Gastroesophageal sphincter (tissue), 3 donors: ENCODE results near the gene NOD2.

Source experiments
- POLR2A ChIP-seq, 2 donors: fragments of 450-650 bp; IDR thresholded peaks; one replicate each; pipeline ENCODE4 v1.6.1; 2017; ENCODE audit warnings: antibody characterized with exemption in 2 of 2, mild to moderate bottlenecking in 2 of 2, moderate library complexity in 1 of 2
- POLR2AphosphoS5 ChIP-seq: sonication (generic); formaldehyde crosslinking; IDR thresholded peaks from one replicate; pipeline ENCODE4 v1.6.1; 2017; ENCODE audit warnings: antibody characterized with exemption
- TF ChIP-seq, protein P1 (sequence below), 4 experiments: fragments of 200-600 bp in 2 of 4; fragments of 450-650 bp in 2 of 4; sonication (generic) in 1 of 4; IDR thresholded peaks; one replicate each; pipeline ENCODE4 v1.5.1; 2017 to 2019; ENCODE audit warnings: antibody characterized with exemption in 4 of 4, mild to moderate bottlenecking in 2 of 4, moderate library complexity in 2 of 4

- TF ChIP-seq, protein P1, sequence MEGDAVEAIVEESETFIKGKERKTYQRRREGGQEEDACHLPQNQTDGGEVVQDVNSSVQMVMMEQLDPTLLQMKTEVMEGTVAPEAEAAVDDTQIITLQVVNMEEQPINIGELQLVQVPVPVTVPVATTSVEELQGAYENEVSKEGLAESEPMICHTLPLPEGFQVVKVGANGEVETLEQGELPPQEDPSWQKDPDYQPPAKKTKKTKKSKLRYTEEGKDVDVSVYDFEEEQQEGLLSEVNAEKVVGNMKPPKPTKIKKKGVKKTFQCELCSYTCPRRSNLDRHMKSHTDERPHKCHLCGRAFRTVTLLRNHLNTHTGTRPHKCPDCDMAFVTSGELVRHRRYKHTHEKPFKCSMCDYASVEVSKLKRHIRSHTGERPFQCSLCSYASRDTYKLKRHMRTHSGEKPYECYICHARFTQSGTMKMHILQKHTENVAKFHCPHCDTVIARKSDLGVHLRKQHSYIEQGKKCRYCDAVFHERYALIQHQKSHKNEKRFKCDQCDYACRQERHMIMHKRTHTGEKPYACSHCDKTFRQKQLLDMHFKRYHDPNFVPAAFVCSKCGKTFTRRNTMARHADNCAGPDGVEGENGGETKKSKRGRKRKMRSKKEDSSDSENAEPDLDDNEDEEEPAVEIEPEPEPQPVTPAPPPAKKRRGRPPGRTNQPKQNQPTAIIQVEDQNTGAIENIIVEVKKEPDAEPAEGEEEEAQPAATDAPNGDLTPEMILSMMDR (IDR thresholded peaks at IDR 0.05), result no peak
- no peak for TF ChIP-seq POLR2A (IDR thresholded peaks at IDR 0.05)
- TF ChIP-seq POLR2AphosphoS5, result no peak
Measured at GRCh38 chr16:50718061-50718760, 24.8 kb downstream of the NOD2 start.
